Skeletal muscle tissue (tissue), 4 donors: ENCODE measurements around the gene SLC35E1. TPM values are rescaled to one million over a fixed set of nuclear protein-coding genes. Genes with fewer than 3 reads are reported as not detected.
A peak's percentile ranks its signal among the peaks of the same experiment; 100 is the strongest.

Source experiments
- H3K27ac ChIP-seq: one replicate; pipeline ENCODE4 v1.7.0; 2013; ENCODE audit warnings: mild to moderate bottlenecking, low read depth, low read length, inconsistent platforms
- H3K27me3 ChIP-seq, 3 donors: one replicate each; pipeline ENCODE4 v1.7.0; 2013; ENCODE audit warnings: low read length in 3 of 3; ENCODE audit not compliant: control insufficient read depth in 3 of 3, insufficient read depth in 3 of 3
- H3K36me3 ChIP-seq, 3 donors: one replicate each; pipeline ENCODE4 v1.7.0; 2013; ENCODE audit warnings: low read length in 3 of 3; ENCODE audit not compliant: control insufficient read depth in 3 of 3, insufficient read depth in 3 of 3
- H3K4me1 ChIP-seq, 3 donors: one replicate each; pipeline ENCODE4 v1.7.0; 2013; ENCODE audit warnings: low read length in 3 of 3, mild to moderate bottlenecking in 3 of 3; ENCODE audit not compliant: control insufficient read depth in 3 of 3, insufficient read depth in 3 of 3
- H3K4me3 ChIP-seq, 3 donors: one replicate each; pipeline ENCODE4 v1.7.0; 2013; ENCODE audit warnings: low read length in 3 of 3
- H3K9ac ChIP-seq, 3 donors: one replicate each; pipeline ENCODE4 v1.7.0; 2013; ENCODE audit warnings: low read length in 3 of 3, mild to moderate bottlenecking in 3 of 3, moderate library complexity in 2 of 3, low read depth in 1 of 3
- H3K9me3 ChIP-seq, 3 donors: one replicate each; pipeline ENCODE4 v1.7.0; 2013; ENCODE audit warnings: low read length in 3 of 3; ENCODE audit not compliant: control insufficient read depth in 3 of 3
- total RNA-seq: library from RNA; depleted of rRNA; stranded (reverse); fragments of >200 nt; gene quantifications from one replicate; pipeline ENCODE4 v1.2.3, GENCODE V29; 2014
- donor health status: Osteomylitis.

The SLC35E1 gene
- total RNA-seq = 16.2 TPM

GRCh38 chr19:16572332-16573211 lies at the start of gene SLC35E1:
TSS of gene SLC35E1 (minus strand) at chr19:16572415. CDS start at chr19:16572364, 51 bp downstream.
- H3K4me3 ChIP-seq = peak within 1 kb of the TSS; percentile 95 to 98 (median 95)
- H3K9ac ChIP-seq = peak within 1 kb of the TSS; percentile 79 to 94 (median 93)
- no peaks in the 10 kb centered on the region for H3K9me3 ChIP-seq
- H3K27me3 ChIP-seq = no peaks in the 10 kb centered on the region
- peaks cover 56 to 71% (median 61%) of the 10 kb centered on the region in 3 donors for H3K4me1 ChIP-seq
- peak within 1 kb of the TSS; percentile 83 for H3K27ac ChIP-seq
- peaks cover 11 to 40% (median 33%) of the 10 kb centered on the region in 3 donors for H3K36me3 ChIP-seq

- Histone ChIP-seq H3K9ac (peak overlapping the region in 2 of 3 donors; percentile 24 to 35), H3K27ac (no peak overlapping the region), H3K36me3 (peaks cover 0 to 12% (median 9%) of the 10 kb centered on the region in 3 donors), H3K4me3 (no peak overlapping the region), H3K27me3 (no peaks in the 10 kb centered on the region), H3K9me3 (no peaks in the 10 kb centered on the region), H3K4me1 (peaks cover 78 to 99% (median 84%) of the 10 kb centered on the region in 3 donors)
These were observed 49.1 kb upstream of the SLC35E1 start for GRCh38 chr19:16621165-16621800.

GRCh38 chr19:16620584-16620983 lies 48.4 kb upstream of the SLC35E1 start:
- no peaks in the 10 kb centered on the region for H3K27me3 ChIP-seq
- H3K36me3 ChIP-seq = peaks cover 0 to 12% (median 9%) of the 10 kb centered on the region in 3 donors
- peaks cover 78 to 99% (median 84%) of the 10 kb centered on the region in 3 donors for H3K4me1 ChIP-seq
- H3K27ac ChIP-seq = peak overlapping the region; percentile 49
- H3K9me3 ChIP-seq = no peaks in the 10 kb centered on the region
- no peak overlapping the region for H3K4me3 ChIP-seq
- peak overlapping the region in 1 of 3 donors; percentile 68 for H3K9ac ChIP-seq

- Histone ChIP-seq H3K36me3 (peaks cover 0 to 12% (median 8%) of the 10 kb centered on the region in 3 donors), H3K27ac (peak overlapping the region; percentile 49), H3K9me3 (no peaks in the 10 kb centered on the region), H3K9ac (peak overlapping the region in 2 of 3 donors; percentile 34 to 68), H3K4me1 (peaks cover 73 to 95% (median 79%) of the 10 kb centered on the region in 3 donors), H3K4me3 (peak overlapping the region in 1 of 3 donors; percentile 45), H3K27me3 (no peaks in the 10 kb centered on the region)
These were observed 47.8 kb upstream of the SLC35E1 start for GRCh38 chr19:16620018-16620417.

- H3K27me3 ChIP-seq = no peaks in the 10 kb centered on the region
- H3K27ac ChIP-seq = peak overlapping the region; percentile 49
- H3K4me3 ChIP-seq = peak overlapping the region in 2 of 3 donors; percentile 21 to 45
- peaks cover 67 to 95% (median 80%) of the 10 kb centered on the region in 3 donors for H3K4me1 ChIP-seq
- peaks cover 0 to 12% (median 3%) of the 10 kb centered on the region in 3 donors for H3K36me3 ChIP-seq
- no peaks in the 10 kb centered on the region for H3K9me3 ChIP-seq
- H3K9ac ChIP-seq = peak overlapping the region; percentile 34 to 68 (median 34)
These were observed 47.2 kb upstream of the SLC35E1 start for GRCh38 chr19:16619457-16619856.

- H3K36me3 ChIP-seq = peaks cover 0 to 3% (median under 1%) of the 10 kb centered on the region in 3 donors
- H3K9ac ChIP-seq = peak overlapping the region in 1 of 3 donors; percentile 68
- no peaks in the 10 kb centered on the region for H3K27me3 ChIP-seq
- H3K4me3 ChIP-seq = no peak overlapping the region
- H3K9me3 ChIP-seq = no peaks in the 10 kb centered on the region
- H3K4me1 ChIP-seq = peaks cover 63 to 92% (median 74%) of the 10 kb centered on the region in 3 donors
- no peak overlapping the region for H3K27ac ChIP-seq
These were observed 46.0 kb upstream of the SLC35E1 start for GRCh38 chr19:16618248-16618647.

- no peak overlapping the region for H3K4me3 ChIP-seq
- H3K9me3 ChIP-seq = no peaks in the 10 kb centered on the region
- no peaks in the 10 kb centered on the region for H3K27me3 ChIP-seq
- H3K36me3 ChIP-seq = no peaks in the 10 kb centered on the region
- H3K9ac ChIP-seq = no peak overlapping the region
- H3K27ac ChIP-seq = no peak overlapping the region
- peaks cover 58 to 89% (median 72%) of the 10 kb centered on the region in 3 donors for H3K4me1 ChIP-seq
These were observed 43.6 kb upstream of the SLC35E1 start for GRCh38 chr19:16615808-16616207.

GRCh38 chr19:16614941-16615340 lies 42.7 kb upstream of the SLC35E1 start:
- no peaks in the 10 kb centered on the region for H3K36me3 ChIP-seq
- H3K27ac ChIP-seq = no peak overlapping the region
- no peak overlapping the region for H3K4me3 ChIP-seq
- H3K27me3 ChIP-seq = no peaks in the 10 kb centered on the region
- H3K4me1 ChIP-seq = peaks cover 50 to 81% (median 67%) of the 10 kb centered on the region in 3 donors
- no peaks in the 10 kb centered on the region for H3K9me3 ChIP-seq
- no peak overlapping the region for H3K9ac ChIP-seq

- Histone ChIP-seq H3K27ac (no peak overlapping the region), H3K27me3 (no peaks in the 10 kb centered on the region), H3K4me3 (no peak overlapping the region), H3K9ac (no peak overlapping the region), H3K4me1 (peaks cover 39 to 70% (median 56%) of the 10 kb centered on the region in 3 donors), H3K36me3 (no peaks in the 10 kb centered on the region), H3K9me3 (no peaks in the 10 kb centered on the region)
These were observed 41.6 kb upstream of the SLC35E1 start for GRCh38 chr19:16613841-16614240.
